CD4-positive, alpha-beta T cell (primary cell): Measurements from ENCODE around the gene OXA1L. TPM values are rescaled to one million over a fixed set of nuclear protein-coding genes. Genes with fewer than 3 reads are reported as not detected.
"Not testable (repeated sequence)": the region's sequence is repeated elsewhere in the genome, so short reads cannot be mapped to it uniquely, and the experiment has no call there.

Source experiments
- ATAC-seq: fragments of 200-7000 bp; cut with Tn5 transposase; one replicate; pipeline ENCODE4 v1.10.0; 2022; ENCODE audit warnings: mild to moderate bottlenecking; ENCODE audit not compliant: poor library complexity
- CTCF ChIA-PET: fragments of 350-600 bp; sonication (Branson Sonifier 250); formaldehyde crosslinking; loops from one replicate; lab custom pipeline; 2021; ENCODE audit warnings: antibody characterized with exemption, inconsistent platforms; lab: Charles Lee
- POLR2A ChIA-PET: fragments of 350-600 bp; sonication (Branson Sonifier 250); formaldehyde crosslinking; loops from one replicate; lab custom pipeline; 2021; ENCODE audit warnings: antibody characterized with exemption, inconsistent platforms; lab: Charles Lee
- DNase-seq, 14 experiments: peaks; one replicate each; pipeline ENCODE4 v3.0.0-alpha.2; 2013 to 2020; ENCODE audit warnings: mixed read lengths in 2 of 14
- H3K27ac ChIP-seq, 2 donors: one replicate each; pipeline versions ENCODE4 v1.5.1 to v1.7.0; 2013; ENCODE audit warnings: low read length in 2 of 2, low read depth in 1 of 2, mild to moderate bottlenecking in 1 of 2
- H3K27me3 ChIP-seq, 2 experiments: 1 replicate in 1 of 2; 2 replicates in 1 of 2; pipeline versions ENCODE4 v1.6.1 to v1.7.0; 2013; ENCODE audit warnings: low read length in 2 of 2, control low read depth in 1 of 2, mild to moderate bottlenecking in 1 of 2, moderate library complexity in 1 of 2; ENCODE audit not compliant: insufficient read depth in 2 of 2, control insufficient read depth in 1 of 2
- H3K36me3 ChIP-seq: one replicate; pipeline ENCODE4 v1.6.1; 2013; ENCODE audit warnings: low read length, control low read depth; ENCODE audit not compliant: insufficient read depth
- H3K4me1 ChIP-seq: one replicate; pipeline ENCODE4 v1.6.1; 2013; ENCODE audit warnings: low read length, control low read depth; ENCODE audit not compliant: insufficient read depth
- H3K4me3 ChIP-seq: one replicate; pipeline ENCODE4 v1.5.1; 2013; ENCODE audit warnings: mild to moderate bottlenecking, low read length, moderate library complexity
- H3K9me3 ChIP-seq, 2 experiments: 1 replicate in 1 of 2; 2 replicates in 1 of 2; pipeline versions ENCODE4 v1.6.1 to v1.7.0; 2013; ENCODE audit warnings: low read length in 2 of 2, mild to moderate bottlenecking in 2 of 2, control low read depth in 1 of 2, moderate library complexity in 1 of 2; ENCODE audit not compliant: control insufficient read depth in 1 of 2, insufficient read depth in 1 of 2
- H3K27ac Mint-ChIP-seq: one replicate; pipeline ENCODE4 v1.8.0; 2020; ENCODE audit warnings: mixed read lengths
- H3K27me3 Mint-ChIP-seq: one replicate; pipeline ENCODE4 v1.8.0; 2021; ENCODE audit warnings: mixed read lengths
- H3K36me3 Mint-ChIP-seq: one replicate; pipeline ENCODE4 v1.8.0; 2021; ENCODE audit warnings: low read depth, mixed read lengths
- H3K4me1 Mint-ChIP-seq: one replicate; pipeline ENCODE4 v1.8.0; 2021; ENCODE audit warnings: low read depth, mixed read lengths
- H3K4me3 Mint-ChIP-seq: one replicate; pipeline ENCODE4 v1.8.0; 2020; ENCODE audit warnings: mild to moderate bottlenecking, mixed read lengths
- H3K9me3 Mint-ChIP-seq: one replicate; pipeline ENCODE4 v1.8.0; 2020; ENCODE audit warnings: mixed read lengths
- CTCF ChIP-seq: fragments of 200-600 bp; IDR thresholded peaks from one replicate; pipeline ENCODE4 v1.8.0; 2022; ENCODE audit warnings: antibody characterized with exemption, mild to moderate bottlenecking
- intact Hi-C, 2 experiments: fragments of 100-400 bp; cut with DNase I in 1 of 2; cut with micrococcal nuclease in 1 of 2; formaldehyde crosslinking; loops; one replicate each; pipeline versions ENCODE4 v1.15.1 to v1.9.0; 2023 to 2025; cut with DNase I, micrococcal nuclease
- total RNA-seq, 174 experiments: library from RNA in 2 of 174; stranded (reverse) in 2 of 174; gene quantifications; one replicate each; pipeline ENCODE4 v1.2.3 and lab custom pipeline; 2021 to 2026

Gene OXA1L
- total RNA-seq, 2 experiments from 2014 or later = 176 to 177 TPM

- no peak for DNase-seq
- H3K36me3 ChIP-seq = no peaks in the 10 kb centered on the region
- ChIA-PET CTCF (no interaction called here), POLR2A (no interaction called here)
- no peak for TF ChIP-seq CTCF
- Mint-ChIP-seq H3K27me3 (peaks cover 4% of the 10 kb centered on the region), H3K27ac (no peak overlapping the region), H3K4me3 (no peak overlapping the region), H3K36me3 (no peaks in the 10 kb centered on the region), H3K4me1 (no peaks in the 10 kb centered on the region), H3K9me3 (no peaks in the 10 kb centered on the region)
- H3K9me3 ChIP-seq = peaks cover 0 to 5% of the 10 kb centered on the region in 2 experiments
- no peak overlapping the region for H3K27ac ChIP-seq
- peaks cover 0 to 2% of the 10 kb centered on the region in 2 experiments for H3K27me3 ChIP-seq
- no peaks in the 10 kb centered on the region for H3K4me1 ChIP-seq
- intact Hi-C loops = no loop called here
- no peak overlapping the region for H3K4me3 ChIP-seq
- ATAC-seq = no peak
Measured at GRCh38 chr14:22723815-22724214, 42.7 kb upstream of the OXA1L start.

GRCh38 chr14:22724847-22725246, 41.6 kb upstream of the OXA1L start:
- H3K4me1 Mint-ChIP-seq, H3K27me3 Mint-ChIP-seq, ATAC-seq, H3K27ac ChIP-seq, H3K4me3 ChIP-seq, H3K4me1 ChIP-seq, H3K9me3 ChIP-seq, DNase-seq, H3K27ac Mint-ChIP-seq, H3K27me3 ChIP-seq, POLR2A ChIA-PET, H3K4me3 Mint-ChIP-seq, H3K36me3 ChIP-seq, CTCF ChIA-PET, H3K9me3 Mint-ChIP-seq, intact Hi-C loops, H3K36me3 Mint-ChIP-seq: not testable (repeated sequence)

- H3K9me3 ChIP-seq, H3K27ac Mint-ChIP-seq, H3K27me3 ChIP-seq, ATAC-seq, H3K9me3 Mint-ChIP-seq, CTCF ChIA-PET, H3K4me1 ChIP-seq, H3K36me3 ChIP-seq, H3K4me3 Mint-ChIP-seq, POLR2A ChIA-PET, H3K4me1 Mint-ChIP-seq, H3K27ac ChIP-seq, H3K27me3 Mint-ChIP-seq, H3K4me3 ChIP-seq, intact Hi-C loops, DNase-seq, H3K36me3 Mint-ChIP-seq: not testable (repeated sequence)
Measured at GRCh38 chr14:22725374-22725773, 41.1 kb upstream of the OXA1L start.

- TF ChIP-seq CTCF = no peak
- Mint-ChIP-seq H3K4me1 (no peaks in the 10 kb centered on the region), H3K4me3 (no peak overlapping the region), H3K36me3 (no peaks in the 10 kb centered on the region), H3K27ac (no peak overlapping the region), H3K27me3 (no peaks in the 10 kb centered on the region), H3K9me3 (no peaks in the 10 kb centered on the region)
- ChIA-PET CTCF (no interaction called here), POLR2A (no interaction called here)
- Histone ChIP-seq H3K4me3 (no peak overlapping the region), H3K9me3 (peaks cover 0 to 5% of the 10 kb centered on the region in 2 experiments), H3K27ac (no peak overlapping the region), H3K36me3 (no peaks in the 10 kb centered on the region), H3K27me3 (peaks cover 0 to 2% of the 10 kb centered on the region in 2 experiments), H3K4me1 (no peaks in the 10 kb centered on the region)
- DNase-seq (no peak), ATAC-seq (no peak)
- intact Hi-C loops = no loop called here
Measured at GRCh38 chr14:22726012-22726411, 40.5 kb upstream of the OXA1L start.

GRCh38 chr14:22732062-22732461, 34.4 kb upstream of the OXA1L start:
- H3K27ac Mint-ChIP-seq, H3K9me3 ChIP-seq, ATAC-seq, CTCF ChIA-PET, H3K27me3 Mint-ChIP-seq, H3K4me3 Mint-ChIP-seq, H3K27ac ChIP-seq, H3K27me3 ChIP-seq, POLR2A ChIA-PET, H3K36me3 Mint-ChIP-seq, DNase-seq, H3K4me3 ChIP-seq, H3K4me1 ChIP-seq, intact Hi-C loops, H3K9me3 Mint-ChIP-seq, H3K36me3 ChIP-seq, H3K4me1 Mint-ChIP-seq: not testable (repeated sequence)
